ENCODE measurements around the gene FBXW9. TPM values are rescaled to one million over a fixed set of nuclear protein-coding genes. Genes with fewer than 3 reads are reported as not detected.
A peak's percentile ranks its signal among the peaks of the same experiment; 100 is the strongest.
"Not testable (repeated sequence)": the region's sequence is repeated elsewhere in the genome, so short reads cannot be mapped to it uniquely, and the experiment has no call there.

The FBXW9 gene
- total and polyA plus RNA-seq, 8 donors = 0.29 to 10.9 (median 4.0) TPM

GRCh38 chr19:12705169-12705568, 8.7 kb upstream of the FBXW9 start:
- WGBS, 5 donors = 92 to 98% (median 95%) methylated on average over 8 to 13 of the region's 13 CpGs
- TF ChIP-seq POLR2A (IDR thresholded peaks at IDR 0.05) (no peak), POLR2AphosphoS5 (IDR thresholded peaks at IDR 0.05) (no peak), EP300 (IDR thresholded peaks at IDR 0.05) (no peak)
- TF ChIP-seq, protein P1, sequence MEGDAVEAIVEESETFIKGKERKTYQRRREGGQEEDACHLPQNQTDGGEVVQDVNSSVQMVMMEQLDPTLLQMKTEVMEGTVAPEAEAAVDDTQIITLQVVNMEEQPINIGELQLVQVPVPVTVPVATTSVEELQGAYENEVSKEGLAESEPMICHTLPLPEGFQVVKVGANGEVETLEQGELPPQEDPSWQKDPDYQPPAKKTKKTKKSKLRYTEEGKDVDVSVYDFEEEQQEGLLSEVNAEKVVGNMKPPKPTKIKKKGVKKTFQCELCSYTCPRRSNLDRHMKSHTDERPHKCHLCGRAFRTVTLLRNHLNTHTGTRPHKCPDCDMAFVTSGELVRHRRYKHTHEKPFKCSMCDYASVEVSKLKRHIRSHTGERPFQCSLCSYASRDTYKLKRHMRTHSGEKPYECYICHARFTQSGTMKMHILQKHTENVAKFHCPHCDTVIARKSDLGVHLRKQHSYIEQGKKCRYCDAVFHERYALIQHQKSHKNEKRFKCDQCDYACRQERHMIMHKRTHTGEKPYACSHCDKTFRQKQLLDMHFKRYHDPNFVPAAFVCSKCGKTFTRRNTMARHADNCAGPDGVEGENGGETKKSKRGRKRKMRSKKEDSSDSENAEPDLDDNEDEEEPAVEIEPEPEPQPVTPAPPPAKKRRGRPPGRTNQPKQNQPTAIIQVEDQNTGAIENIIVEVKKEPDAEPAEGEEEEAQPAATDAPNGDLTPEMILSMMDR (IDR thresholded peaks at IDR 0.05) = no peak
- DNase-seq = no peak
- peaks cover 88 to 100% (median 100%) of the 10 kb centered on the region in 4 donors for H3K36me3 ChIP-seq
- no peak overlapping the region for H3K4me3 ChIP-seq
- H3K9me3 ChIP-seq = no peaks in the 10 kb centered on the region
- H3K4me1 ChIP-seq = no peaks in the 10 kb centered on the region
- intact Hi-C loops (cut with DNase I; ENCODE audit: low total_unique reads) = no loop called here
- H3K27ac ChIP-seq = no peak overlapping the region
- no peaks in the 10 kb centered on the region for H3K27me3 ChIP-seq

DNA sequence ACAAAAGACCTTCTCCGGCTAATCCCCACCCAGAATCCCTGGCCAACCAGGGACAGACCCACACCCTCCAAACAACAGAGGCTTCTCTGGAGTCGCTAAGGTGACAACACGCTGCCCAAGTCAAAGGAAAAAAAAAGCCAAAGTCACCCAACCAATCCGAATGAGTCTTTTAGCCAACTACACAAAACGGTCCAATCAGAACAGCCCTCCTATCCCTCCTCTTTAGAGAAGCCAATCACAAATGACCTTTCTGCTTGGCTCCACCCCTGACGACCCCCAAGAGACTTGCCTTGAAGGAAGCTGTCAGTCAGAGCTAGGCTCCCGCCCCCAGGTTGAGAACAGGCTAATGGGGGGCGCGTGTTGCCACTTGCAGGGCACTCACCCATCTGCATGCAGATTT, 6.6 kb upstream of the FBXW9 start:
- H3K4me1 ChIP-seq = no peaks in the 10 kb centered on the region
- DNase-seq = peak in 1 of 2 donors; percentile 59
- H3K27ac ChIP-seq = no peak overlapping the region
- TF ChIP-seq, protein P1 (IDR thresholded peaks at IDR 0.05) = no peak
- TF ChIP-seq POLR2A (IDR thresholded peaks at IDR 0.05) = no peak
- TF ChIP-seq POLR2AphosphoS5 (IDR thresholded peaks at IDR 0.05) = no peak
- no peak for TF ChIP-seq EP300 (IDR thresholded peaks at IDR 0.05)
- no peaks in the 10 kb centered on the region for H3K9me3 ChIP-seq
- intact Hi-C loops (cut with DNase I; ENCODE audit: low total_unique reads) = no loop called here
- peaks cover 69 to 96% (median 95%) of the 10 kb centered on the region in 4 donors for H3K36me3 ChIP-seq
- no peaks in the 10 kb centered on the region for H3K27me3 ChIP-seq
- H3K4me3 ChIP-seq = no peak overlapping the region
- WGBS, 5 donors = 62 to 76% (median 67%) methylated on average over 8 to 9 of the region's 9 CpGs

DNA sequence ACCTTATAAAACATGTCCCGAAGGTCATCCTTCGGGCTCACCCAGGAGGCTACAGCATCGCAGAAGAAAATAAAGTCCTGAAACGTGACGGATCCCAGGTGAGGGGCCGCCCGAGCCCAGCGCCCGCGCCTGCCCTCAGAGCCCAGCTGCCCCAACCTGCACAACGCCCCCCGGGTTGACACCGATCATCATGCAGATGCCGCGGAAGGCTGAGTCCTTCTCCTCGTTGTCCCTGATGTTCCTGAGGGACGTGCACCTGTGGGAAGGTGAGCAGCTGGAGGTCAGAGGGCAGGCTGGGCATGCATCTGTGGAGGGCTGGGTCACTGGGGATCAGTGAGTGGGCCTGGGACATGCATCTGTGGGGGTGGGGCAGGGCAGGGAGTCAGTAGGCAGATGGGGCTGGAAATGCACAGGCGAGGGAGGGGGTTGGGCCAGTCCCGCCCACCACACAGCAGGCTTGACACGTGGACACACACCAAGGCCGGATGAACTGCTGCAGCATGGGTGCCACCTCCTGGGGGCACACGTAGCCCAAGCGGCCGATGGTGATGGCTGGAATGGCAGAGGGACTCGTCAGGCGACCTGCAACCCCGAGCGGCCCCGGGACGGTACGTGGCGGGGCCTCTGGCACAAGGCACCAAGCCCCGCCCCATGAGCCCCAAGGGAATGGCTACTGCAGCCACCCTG, 5.3 kb upstream of the FBXW9 start:
- peak in 1 of 2 donors; percentile 10 for DNase-seq
- Histone ChIP-seq H3K4me3 (no peak overlapping the region), H3K36me3 (peaks cover 58 to 83% (median 81%) of the 10 kb centered on the region in 4 donors), H3K9me3 (no peaks in the 10 kb centered on the region), H3K27ac (no peak overlapping the region), H3K4me1 (peaks cover 6 to 11% (median 8%) of the 10 kb centered on the region in 4 donors), H3K27me3 (no peaks in the 10 kb centered on the region)
- 87 to 92% (median 91%) methylated on average over 25 to 33 of the region's 33 CpGs for WGBS, 5 donors
- intact Hi-C loops (cut with DNase I; ENCODE audit: low total_unique reads) = no loop called here
- TF ChIP-seq POLR2A (IDR thresholded peaks at IDR 0.05) (no peak), EP300 (IDR thresholded peaks at IDR 0.05) (no peak), POLR2AphosphoS5 (IDR thresholded peaks at IDR 0.05) (no peak)
- TF ChIP-seq, protein P1 (IDR thresholded peaks at IDR 0.05) = no peak

- Histone ChIP-seq H3K27ac (no peak overlapping the region), H3K4me3 (no peak overlapping the region), H3K4me1 (peaks cover 16 to 29% (median 28%) of the 10 kb centered on the region in 4 donors), H3K27me3 (no peaks in the 10 kb centered on the region), H3K36me3 (peaks cover 28 to 47% (median 45%) of the 10 kb centered on the region in 4 donors), H3K9me3 (no peaks in the 10 kb centered on the region)
- 72 to 84% (median 78%) methylated on average over 6 of the region's 6 CpGs for WGBS, 5 donors
- no peak for TF ChIP-seq EP300 (IDR thresholded peaks at IDR 0.05)
- no peak for TF ChIP-seq POLR2A (IDR thresholded peaks at IDR 0.05)
- TF ChIP-seq, protein P1 (IDR thresholded peaks at IDR 0.05) = no peak
- TF ChIP-seq POLR2AphosphoS5 (IDR thresholded peaks at IDR 0.05) = no peak
- no peak for DNase-seq
- intact Hi-C loops (cut with DNase I; ENCODE audit: low total_unique reads) = no loop called here
These were observed 1.7 kb upstream of the FBXW9 start for GRCh38 chr19:12698138-12698537.

- peak overlapping the region in 2 of 4 donors; percentile 96 to 100 for H3K4me3 ChIP-seq
- peak overlapping the region in 2 of 5 donors; percentile 91 to 94 for H3K27ac ChIP-seq
- H3K27me3 ChIP-seq; DNase-seq; H3K9me3 ChIP-seq; intact Hi-C loops (cut with DNase I; ENCODE audit: low total_unique reads): not testable (repeated sequence)
- H3K4me1 ChIP-seq = peaks cover 16 to 29% (median 28%) of the 10 kb centered on the region in 4 donors
- peaks cover 21 to 43% (median 39%) of the 10 kb centered on the region in 4 donors for H3K36me3 ChIP-seq
- 94 to 98% (median 96%) methylated on average over 22 of the region's 22 CpGs for WGBS, 5 donors
These were observed 994 bp upstream of the FBXW9 start for GRCh38 chr19:12697425-12697824.

All from stomach (tissue), 9 donors.